CD4-positive, alpha-beta T cell treated with Interleukin-4 for 4 hours (primary cell): ENCODE data around the gene ARL8A.
A peak's percentile ranks its signal among the peaks of the same experiment; 100 is the strongest.
"Not testable (repeated sequence)": the region's sequence is repeated elsewhere in the genome, so short reads cannot be mapped to it uniquely, and the experiment has no call there.

Experiments
- DNase-seq: peaks from one replicate; pipeline ENCODE4 v3.0.0-alpha.2; 2020

Gene ARL8A

GRCh38 chr1:202144402-202145067, at the start of gene ARL8A:
Gene ARL8A (minus strand): TSS chr1:202144737. CDS start chr1:202144572, 165 bp downstream.
- DNase-seq = peak; percentile 48

DNA sequence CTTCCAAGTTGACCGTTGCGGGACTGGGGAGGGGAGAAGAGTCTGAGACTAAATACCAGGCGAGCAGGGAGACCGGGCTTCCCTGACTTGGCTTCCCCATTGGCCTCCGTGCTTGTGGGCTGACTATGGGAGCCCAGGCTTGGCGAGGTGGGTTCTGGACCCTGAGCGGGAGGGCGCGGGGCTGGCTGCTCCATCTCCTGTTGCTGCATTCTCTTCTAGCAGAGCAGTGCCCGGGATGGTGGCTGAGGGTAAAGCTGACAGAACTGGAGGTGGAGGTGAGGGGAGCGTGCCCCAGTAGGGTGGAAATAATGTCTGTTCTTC, 49.8 kb upstream of the ARL8A start:
- DNase-seq = no peak

DNA sequence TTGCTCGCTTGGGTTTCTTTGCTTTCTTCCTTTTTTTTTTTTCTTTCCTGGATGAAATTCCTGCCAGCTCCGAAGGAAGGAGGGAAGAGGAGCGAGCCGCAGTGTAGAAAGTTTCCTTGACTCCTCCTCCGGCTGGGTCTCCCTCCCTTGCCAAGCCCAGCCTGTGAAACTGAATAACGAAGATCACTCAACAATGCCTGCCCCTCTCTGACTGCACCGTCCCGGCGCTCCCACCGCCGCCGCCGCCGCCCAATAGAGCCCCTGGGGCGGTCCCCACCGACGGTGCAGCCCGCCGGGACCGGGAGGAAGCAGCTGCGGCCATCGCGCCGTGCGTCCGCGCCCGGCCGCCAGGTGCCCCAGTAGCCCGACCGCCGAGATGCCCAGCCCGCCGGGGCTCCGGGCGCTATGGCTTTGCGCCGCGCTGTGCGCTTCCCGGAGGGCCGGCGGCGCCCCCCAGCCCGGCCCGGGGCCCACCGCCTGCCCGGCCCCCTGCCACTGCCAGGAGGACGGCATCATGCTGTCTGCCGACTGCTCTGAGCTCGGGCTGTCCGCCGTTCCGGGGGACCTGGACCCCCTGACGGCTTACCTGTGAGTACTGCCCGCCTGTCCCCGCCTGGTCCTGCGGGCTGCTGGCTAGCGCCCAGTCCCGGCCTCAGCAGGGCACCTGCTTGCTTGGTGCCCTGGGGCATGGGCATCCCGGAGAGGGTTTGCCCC, 49.2 kb upstream of the ARL8A start, which contains the start of gene LGR6:
Gene LGR6 (plus strand): TSS at position 186 of the 714 bp plus-strand sequence. CDS start 191 bp downstream, at position 377.
- DNase-seq = no peak

DNA sequence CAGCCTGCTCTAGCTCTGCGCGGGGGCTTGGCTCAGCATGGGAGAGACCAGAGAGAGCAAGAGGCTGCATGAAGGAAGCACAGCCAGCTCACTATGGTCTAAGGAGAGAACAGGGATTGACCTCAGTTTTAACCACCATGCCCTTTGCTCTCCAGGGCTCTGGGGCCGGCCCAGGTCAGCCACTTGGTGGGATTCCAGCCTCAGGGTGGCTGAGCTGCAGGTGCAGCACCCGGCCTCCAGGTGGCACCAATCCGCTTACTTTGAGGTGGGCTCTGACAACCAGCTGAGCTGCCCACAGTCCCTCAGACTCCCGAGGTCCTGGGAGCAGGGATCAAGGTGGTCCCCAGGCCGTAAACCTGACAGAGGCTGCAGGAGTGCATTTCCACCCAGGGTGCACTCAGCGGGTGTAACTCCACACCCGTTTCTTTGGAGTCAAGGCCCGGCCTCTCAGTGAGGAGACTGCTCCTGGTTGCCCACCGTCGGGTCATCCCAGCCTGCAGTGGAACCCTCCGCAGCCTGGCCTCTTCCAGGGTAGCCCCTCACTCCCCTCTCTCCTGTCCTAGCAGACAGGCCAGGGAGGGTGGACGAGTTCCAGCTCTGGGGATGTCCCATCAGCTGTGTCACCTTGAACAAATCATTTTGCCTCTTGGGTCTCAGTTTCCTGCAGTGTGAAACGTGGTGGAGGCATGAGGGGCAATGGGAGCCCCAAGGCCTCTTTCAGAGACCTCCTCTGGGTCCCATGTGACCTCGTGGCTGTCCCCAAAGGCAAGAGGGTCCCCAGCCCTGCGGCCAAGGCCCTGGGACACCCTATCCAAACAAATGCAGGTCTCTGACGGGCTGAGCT, 48.5 kb upstream of the ARL8A start:
- peak; percentile 51 for DNase-seq

- not testable (repeated sequence) for DNase-seq
Measured at GRCh38 chr1:202191391-202191790, 46.9 kb upstream of the ARL8A start.

DNA sequence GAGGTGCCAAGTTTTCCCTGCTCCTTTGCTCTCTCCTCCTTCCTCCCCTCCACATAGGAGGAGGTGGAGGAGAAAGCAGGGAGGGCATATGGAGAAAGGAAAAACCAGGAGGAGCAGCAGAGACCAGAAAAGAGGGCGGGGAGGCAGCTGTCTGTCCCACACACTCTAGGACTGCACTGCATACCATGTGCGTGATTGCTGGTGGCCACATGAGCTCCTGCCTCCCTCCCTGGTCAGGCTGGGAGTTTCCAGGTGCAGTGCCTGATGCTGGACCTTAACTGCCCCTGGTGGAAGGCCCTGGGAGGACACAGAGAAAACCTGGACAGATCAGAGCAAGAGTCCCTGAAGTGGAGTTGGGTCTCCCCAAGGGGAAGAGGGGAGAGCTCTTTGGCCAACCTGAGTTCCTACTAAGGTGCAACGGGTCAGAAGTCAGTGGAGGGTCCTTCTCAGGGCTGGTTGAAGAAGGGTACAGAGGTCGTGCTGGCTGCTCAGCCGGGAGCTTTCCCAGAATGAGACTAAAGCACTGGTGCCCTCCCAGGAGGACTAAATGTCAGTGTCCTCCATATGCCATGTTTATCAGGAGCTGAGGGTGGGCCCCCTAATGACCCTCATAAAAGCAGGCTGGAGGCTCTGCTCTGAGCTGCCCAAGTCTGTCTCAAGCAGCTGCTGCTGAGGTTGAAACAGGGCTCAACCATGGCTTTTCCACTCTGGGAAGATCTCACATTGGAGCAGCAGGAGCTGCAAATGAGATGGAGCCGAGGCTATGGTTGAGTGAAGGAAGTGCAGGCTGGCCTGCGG, 45.6 kb upstream of the ARL8A start:
- DNase-seq = no peak

DNA sequence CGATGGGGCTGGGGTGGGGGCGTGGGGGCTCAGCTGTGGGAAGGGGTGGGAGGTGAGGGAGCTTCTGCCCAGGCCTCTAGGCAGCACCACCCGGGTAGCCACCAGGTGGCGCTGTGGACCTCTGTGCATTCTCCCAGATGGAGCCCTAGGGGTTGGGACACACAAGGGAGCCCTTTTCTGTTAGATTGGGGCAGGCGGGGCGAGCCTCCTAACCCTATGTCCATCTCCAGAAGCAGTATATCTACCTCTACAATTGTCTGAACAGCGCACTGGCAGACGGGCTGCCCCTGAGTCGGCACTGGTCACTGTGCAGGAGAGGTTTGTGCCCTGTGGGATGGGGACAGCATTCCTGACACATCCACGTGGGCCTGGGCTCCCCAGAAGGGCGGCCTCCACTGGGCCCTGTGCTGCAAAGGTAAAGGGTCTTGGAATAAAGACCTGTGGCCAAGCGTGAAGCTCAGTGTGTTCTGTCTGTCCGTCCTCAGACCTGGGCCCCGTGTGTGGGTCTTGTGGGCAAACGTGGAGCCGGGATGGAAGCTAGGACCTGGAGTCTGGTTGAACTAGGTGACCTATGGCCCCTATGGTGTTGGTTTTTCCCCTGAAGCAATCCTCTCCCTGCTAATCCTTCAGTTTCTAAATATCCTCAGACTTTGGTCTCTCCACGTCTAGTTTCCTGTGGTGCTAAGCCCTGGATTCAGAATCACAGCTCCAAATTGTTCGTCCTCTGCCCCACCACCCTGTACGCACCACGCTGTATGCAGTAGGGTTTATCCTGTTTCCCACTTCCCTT, 44.7 kb upstream of the ARL8A start:
- peak; percentile 62 for DNase-seq

GRCh38 chr1:202187697-202188407, 43.3 kb upstream of the ARL8A start:
- no peak for DNase-seq

- DNase-seq = no peak
Measured at GRCh38 chr1:202187041-202187671, 42.6 kb upstream of the ARL8A start.

GRCh38 chr1:202186327-202186726, 41.8 kb upstream of the ARL8A start:
- DNase-seq = no peak

GRCh38 chr1:202184750-202185460, 40.4 kb upstream of the ARL8A start:
- DNase-seq = peak; percentile 63

DNA sequence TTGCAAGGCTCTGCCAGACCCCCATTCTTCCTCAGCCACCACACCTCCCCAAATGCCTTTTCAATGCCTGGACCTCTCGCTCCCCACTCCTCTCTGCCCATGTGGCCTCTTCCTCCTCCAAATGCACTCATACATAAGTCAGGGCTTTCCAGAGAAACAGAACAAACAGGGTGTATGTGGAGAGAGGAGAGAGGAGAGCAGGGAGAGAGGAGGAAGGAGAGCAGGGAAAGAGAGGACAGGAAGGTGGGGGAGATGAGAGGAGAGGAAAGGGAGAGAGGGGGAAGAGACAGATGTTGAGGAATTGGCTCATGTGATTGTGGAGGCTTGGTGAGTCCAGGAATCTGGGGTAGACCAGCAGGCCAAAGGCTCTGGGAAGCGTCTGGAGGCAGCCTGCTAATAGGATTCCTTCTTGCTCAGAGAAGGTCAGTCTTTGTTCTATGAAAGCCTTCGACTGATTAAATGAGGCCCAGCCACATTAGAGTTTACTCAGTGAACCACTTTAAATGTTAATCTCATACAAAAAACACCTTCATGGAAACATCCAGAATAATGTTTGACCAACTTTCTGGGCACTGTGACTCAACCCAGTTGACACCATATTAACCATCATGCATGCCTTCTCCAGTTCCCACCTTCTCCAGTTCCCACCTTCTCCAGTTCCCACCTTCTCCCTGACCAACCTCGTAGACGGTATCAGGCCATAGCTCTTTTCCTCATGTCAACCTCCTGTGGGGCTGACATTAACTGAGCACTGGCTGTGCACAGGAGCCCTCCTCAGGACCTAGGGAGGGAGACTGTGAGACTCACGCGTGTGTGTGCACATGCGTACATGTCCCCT, 37.7 kb upstream of the ARL8A start:
- no peak for DNase-seq

DNA sequence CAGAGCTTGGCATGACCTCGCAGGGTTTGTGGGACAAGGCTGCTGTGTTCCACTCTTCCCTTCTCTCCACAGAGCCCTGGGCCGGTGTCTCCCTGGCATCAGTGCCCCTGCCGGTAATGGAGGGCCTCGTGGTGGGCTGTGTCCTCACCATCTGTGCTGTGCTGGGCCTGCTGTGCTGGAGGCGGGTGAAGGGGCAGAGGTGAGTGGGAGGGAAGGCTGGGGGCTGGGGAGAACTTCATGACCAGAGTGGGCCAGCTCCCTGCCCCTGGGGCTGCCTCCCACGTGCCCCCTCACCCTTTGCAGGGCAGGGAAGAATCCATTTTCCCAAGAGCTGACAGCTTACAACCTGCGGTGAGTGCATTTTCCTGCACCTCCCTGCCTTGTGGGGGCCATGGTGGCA, 37.0 kb upstream of the ARL8A start:
- no peak for DNase-seq

GRCh38 chr1:202180751-202181139, 36.2 kb upstream of the ARL8A start:
- not testable (repeated sequence) for DNase-seq

DNA sequence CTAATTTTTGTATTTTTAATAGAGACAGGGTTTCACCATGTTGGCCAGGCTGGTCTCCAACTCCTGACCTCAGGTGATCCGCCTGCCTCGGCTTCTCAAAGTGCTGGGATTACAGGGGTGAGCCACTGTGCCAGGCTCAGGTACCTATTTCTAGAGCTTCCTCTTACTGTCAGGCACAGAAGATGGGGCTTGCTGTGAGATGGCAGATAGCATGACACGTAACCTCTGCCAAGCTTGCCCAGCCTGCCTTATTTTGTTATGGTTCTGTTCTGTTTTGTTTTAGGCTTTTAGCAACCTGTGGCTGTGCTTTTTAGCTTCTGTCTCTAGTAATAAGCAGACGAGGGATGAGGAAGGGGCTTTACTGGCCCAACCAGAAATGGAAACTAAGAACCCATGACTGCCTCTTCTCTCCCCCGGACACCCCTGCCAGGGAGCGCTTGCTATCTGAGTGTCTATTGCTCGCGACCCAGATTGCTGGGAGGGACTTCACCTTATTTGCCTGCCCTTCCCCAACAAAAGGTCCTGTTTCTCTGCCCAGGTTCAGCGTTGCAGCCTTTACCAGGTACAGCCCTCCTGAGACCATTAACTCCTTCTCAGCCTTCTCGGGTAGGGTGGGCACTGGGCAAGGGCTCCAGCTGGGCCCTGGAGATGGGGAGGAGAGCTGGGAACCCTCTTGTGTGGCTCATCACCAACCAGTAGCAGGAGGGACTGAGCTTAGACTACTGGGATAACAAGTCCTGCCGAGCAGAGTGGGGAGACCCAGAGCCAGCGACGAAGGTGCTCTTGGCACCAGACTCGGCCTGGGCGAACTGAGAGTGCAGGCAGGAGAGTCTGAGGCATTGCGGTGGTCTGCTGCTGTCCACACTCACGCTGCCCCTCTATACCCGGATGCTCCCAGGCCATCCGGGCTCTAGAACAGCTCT, 35.6 kb upstream of the ARL8A start:
- no peak for DNase-seq

GRCh38 chr1:202176949-202177927, 32.7 kb upstream of the ARL8A start:
- no peak for DNase-seq

DNA sequence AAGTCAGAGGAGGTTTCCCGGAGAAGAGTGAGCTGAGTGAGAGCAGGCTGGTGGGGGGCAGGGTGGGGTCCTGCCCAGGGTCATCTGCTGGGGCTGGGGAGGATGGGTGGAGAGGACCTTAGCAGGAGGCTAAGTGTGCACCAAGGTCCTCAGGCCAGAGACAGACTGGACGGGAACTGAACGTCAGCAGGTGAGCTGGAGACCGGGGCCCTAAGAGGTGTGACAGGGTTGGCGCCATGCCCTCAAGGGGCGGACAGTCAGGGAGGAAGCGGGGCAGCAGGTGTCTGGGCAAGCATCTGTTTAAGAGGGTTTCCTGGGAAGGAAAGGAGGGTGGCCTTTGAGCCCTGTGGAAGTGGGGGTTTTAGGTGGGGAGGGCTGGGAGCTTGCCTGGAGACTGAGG, 29.5 kb upstream of the ARL8A start:
- DNase-seq = no peak
